Calu3 (cell line): ENCODE results near the gene TRAF3IP3. TPM values are rescaled to one million over a fixed set of nuclear protein-coding genes. Genes with fewer than 3 reads are reported as not detected.

Experiments
- BruUV-seq: library from RNA; stranded (reverse); fragments of 400-500 nt; replicated peaks from 2 replicates; lab custom pipeline; 2021; lab: Mats Ljungman, UMichigan
- CTCF ChIA-PET: fragments of 300-600 bp; sonication (Branson Sonifier 250); formaldehyde crosslinking; loops from one replicate; lab custom pipeline; 2022; ENCODE audit warnings: antibody characterized with exemption; lab: Charles Lee
- DNase-seq: peaks from one replicate; pipeline ENCODE4 v3.0.0; 2022
- H3K27ac Mint-ChIP-seq: one replicate; pipeline ENCODE4 v1.8.0; 2022; ENCODE audit warnings: mixed read lengths; ENCODE audit not compliant: unreplicated experiment
- H3K27me3 Mint-ChIP-seq: one replicate; pipeline ENCODE4 v1.8.0; 2022; ENCODE audit warnings: mixed read lengths; ENCODE audit not compliant: unreplicated experiment
- H3K36me3 Mint-ChIP-seq: one replicate; pipeline ENCODE4 v1.8.0; 2022; ENCODE audit warnings: mild to moderate bottlenecking, moderate library complexity, mixed read lengths; ENCODE audit not compliant: insufficient read depth, unreplicated experiment
- H3K4me1 Mint-ChIP-seq: one replicate; pipeline ENCODE4 v1.8.0; 2022; ENCODE audit warnings: mild to moderate bottlenecking, low read depth, mixed read lengths; ENCODE audit not compliant: unreplicated experiment
- H3K4me3 Mint-ChIP-seq: one replicate; pipeline ENCODE4 v1.8.0; 2022; ENCODE audit warnings: mild to moderate bottlenecking, low read depth, moderate library complexity, mixed read lengths; ENCODE audit not compliant: unreplicated experiment
- H3K9me3 Mint-ChIP-seq: one replicate; pipeline ENCODE4 v1.8.0; 2022; ENCODE audit warnings: low read depth, mixed read lengths; ENCODE audit not compliant: unreplicated experiment
- CTCF ChIP-seq: fragments of 200-600 bp; IDR thresholded peaks from one replicate; pipeline ENCODE4 v1.8.0; 2022; ENCODE audit warnings: antibody characterized with exemption; ENCODE audit not compliant: unreplicated experiment
- intact Hi-C: fragments of 100-400 bp; cut with micrococcal nuclease; formaldehyde crosslinking; loops from one replicate; pipeline ENCODE4 v1.10.0; 2022; ENCODE audit not compliant: unreplicated experiment
- total RNA-seq: library from RNA; stranded (reverse); gene quantifications from 2 replicates; pipeline ENCODE4 v1.2.3, GENCODE V29; 2022

Gene TRAF3IP3
- total RNA-seq, 1 experiment from 2014 or later = not detected

GRCh38 chr1:209758400-209758799, 2.5 kb downstream of the TRAF3IP3 start:
- Mint-ChIP-seq H3K27me3 (peaks cover 48% of the 10 kb centered on the region), H3K27ac (no peak overlapping the region), H3K36me3 (no peaks in the 10 kb centered on the region), H3K9me3 (no peaks in the 10 kb centered on the region), H3K4me3 (no peak overlapping the region), H3K4me1 (no peaks in the 10 kb centered on the region)
- DNase-seq = no peak
- no TSS peak for BruUV-seq
- TF ChIP-seq CTCF = no peak
- CTCF ChIA-PET = no interaction called here
- intact Hi-C loops = no loop called here

GRCh38 chr1:209759829-209760359, 4.0 kb downstream of the TRAF3IP3 start:
- CTCF ChIA-PET = interaction anchor here (1.1 kb wide), 1 partner anchor 25 kb away, joined by 3 read pairs; the partner anchor contains the start of gene C1orf74
- DNase-seq = no peak
- no TSS peak for BruUV-seq
- intact Hi-C loops = no loop called here
- no peaks in the 10 kb centered on the region for H3K4me1 Mint-ChIP-seq
- peaks cover 48% of the 10 kb centered on the region for H3K27me3 Mint-ChIP-seq
- no peaks in the 10 kb centered on the region for H3K9me3 Mint-ChIP-seq
- no peak for TF ChIP-seq CTCF
- no peak overlapping the region for H3K4me3 Mint-ChIP-seq
- H3K36me3 Mint-ChIP-seq = no peaks in the 10 kb centered on the region
- H3K27ac Mint-ChIP-seq = no peak overlapping the region

GRCh38 chr1:209761011-209761635, 5.3 kb downstream of the TRAF3IP3 start:
- no TSS peak for BruUV-seq
- CTCF ChIA-PET = interaction anchor here (1.1 kb wide), 1 partner anchor 23 kb away, joined by 3 read pairs; the partner anchor contains the start of gene C1orf74
- Mint-ChIP-seq H3K27me3 (peaks cover 48% of the 10 kb centered on the region), H3K36me3 (no peaks in the 10 kb centered on the region), H3K27ac (no peak overlapping the region), H3K4me1 (no peaks in the 10 kb centered on the region), H3K4me3 (no peak overlapping the region), H3K9me3 (no peaks in the 10 kb centered on the region)
- no peak for TF ChIP-seq CTCF
- no peak for DNase-seq
- intact Hi-C loops = no loop called here

GRCh38 chr1:209766051-209766450, 10.2 kb downstream of the TRAF3IP3 start:
- no peak for TF ChIP-seq CTCF
- Mint-ChIP-seq H3K27ac (no peak overlapping the region), H3K4me1 (no peaks in the 10 kb centered on the region), H3K9me3 (no peaks in the 10 kb centered on the region), H3K27me3 (peaks cover 20% of the 10 kb centered on the region), H3K4me3 (no peak overlapping the region), H3K36me3 (no peaks in the 10 kb centered on the region)
- intact Hi-C loops = no loop called here
- BruUV-seq = no TSS peak
- CTCF ChIA-PET = no interaction called here
- DNase-seq = no peak
